ENCODE results near the gene MAP3K13. TPM values are rescaled to one million over a fixed set of nuclear protein-coding genes. Genes with fewer than 3 reads are reported as not detected.
"Not testable (repeated sequence)": the region's sequence is repeated elsewhere in the genome, so short reads cannot be mapped to it uniquely, and the experiment has no call there.

Gene MAP3K13
- total RNA-seq, 1 experiment from 2014 or later, result 24.4 TPM

- CTCF ChIA-PET, result no interaction called here
- Histone ChIP-seq H3K27me3 (ENCODE audit: low read length) (no peaks in the 10 kb centered on the region), H3K9me2 (replicated peaks; ENCODE audit: low read length) (no peaks in the 10 kb centered on the region), H2AFZ (ENCODE audit: low read length) (no peak overlapping the region), H3F3A (ENCODE audit: low read length, unreplicated experiment) (no peaks in the 10 kb centered on the region), H3K36me3 (ENCODE audit: low read depth, low read length) (no peaks in the 10 kb centered on the region), H3K27ac (ENCODE audit: low read length) (no peak overlapping the region), H3K4me3 (ENCODE audit: low read length) (no peak overlapping the region), H3K79me2 (ENCODE audit: low read length) (no peaks in the 10 kb centered on the region), H3K4me1 (ENCODE audit: insufficient read depth, low read length) (no peaks in the 10 kb centered on the region), H4K20me1 (ENCODE audit: low read length) (no peaks in the 10 kb centered on the region), H3K4me2 (ENCODE audit: low read length) (no peak overlapping the region), H3K9ac (ENCODE audit: low read length) (no peak overlapping the region), H3K9me3 (ENCODE audit: low read length) (no peaks in the 10 kb centered on the region)
- TF ChIP-seq EZH2 (IDR thresholded peaks at IDR 0.05; ENCODE audit: low read length, unreplicated experiment), result no peak
- no peak for TF ChIP-seq EZH2phosphoT487 (IDR thresholded peaks at IDR 0.05; ENCODE audit: borderline replicate concordance, low read length)
- TF ChIP-seq CTCF (conservative IDR thresholded peaks at IDR 0.05; ENCODE audit: low read depth, low read length), result no peak
- no TSS peak for BruUV-seq (replicated peaks)
- POLR2A ChIA-PET (ENCODE audit: unreplicated experiment), result no interaction called here
- no peak for DNase-seq
- no peak for ATAC-seq
- intact Hi-C loops (cut with micrococcal nuclease), result no loop called here
Observed at GRCh38 chr3:185416513-185416912, 53.6 kb downstream of the MAP3K13 start.

- H3K4me2 ChIP-seq (ENCODE audit: low read length); POLR2A ChIA-PET (ENCODE audit: unreplicated experiment); H4K20me1 ChIP-seq (ENCODE audit: low read length); BruUV-seq (replicated peaks); H3K9me3 ChIP-seq (ENCODE audit: low read length); H3K27me3 ChIP-seq (ENCODE audit: low read length); H3K4me3 ChIP-seq (ENCODE audit: low read length); intact Hi-C loops (cut with micrococcal nuclease); H3F3A ChIP-seq (ENCODE audit: low read length, unreplicated experiment); H2AFZ ChIP-seq (ENCODE audit: low read length); H3K4me1 ChIP-seq (ENCODE audit: insufficient read depth, low read length); H3K27ac ChIP-seq (ENCODE audit: low read length); ATAC-seq; H3K9me2 ChIP-seq (replicated peaks; ENCODE audit: low read length); H3K9ac ChIP-seq (ENCODE audit: low read length); DNase-seq; H3K79me2 ChIP-seq (ENCODE audit: low read length); CTCF ChIA-PET; H3K36me3 ChIP-seq (ENCODE audit: low read depth, low read length): not testable (repeated sequence)
Observed at GRCh38 chr3:185418561-185418977, 55.6 kb downstream of the MAP3K13 start.

GRCh38 chr3:185420762-185421161 lies 57.8 kb downstream of the MAP3K13 start:
- H3K4me3 ChIP-seq (ENCODE audit: low read length), result no peak overlapping the region
- H3K27ac ChIP-seq (ENCODE audit: low read length), result no peak overlapping the region
- H3K79me2 ChIP-seq (ENCODE audit: low read length), result no peaks in the 10 kb centered on the region
- H3K36me3 ChIP-seq (ENCODE audit: low read depth, low read length), result no peaks in the 10 kb centered on the region
- no peaks in the 10 kb centered on the region for H3K9me3 ChIP-seq (ENCODE audit: low read length)
- H3K4me2 ChIP-seq (ENCODE audit: low read length), result no peak overlapping the region
- ATAC-seq, result no peak
- no peaks in the 10 kb centered on the region for H3F3A ChIP-seq (ENCODE audit: low read length, unreplicated experiment)
- H4K20me1 ChIP-seq (ENCODE audit: low read length), result no peaks in the 10 kb centered on the region
- peak; percentile 34 for DNase-seq
- H2AFZ ChIP-seq (ENCODE audit: low read length), result no peak overlapping the region
- TF ChIP-seq EZH2 (IDR thresholded peaks at IDR 0.05; ENCODE audit: low read length, unreplicated experiment) (no peak), EZH2phosphoT487 (IDR thresholded peaks at IDR 0.05; ENCODE audit: borderline replicate concordance, low read length) (no peak)
- intact Hi-C loops (cut with micrococcal nuclease), result no loop called here
- H3K4me1 ChIP-seq (ENCODE audit: insufficient read depth, low read length), result no peaks in the 10 kb centered on the region
- H3K9me2 ChIP-seq (replicated peaks; ENCODE audit: low read length), result no peaks in the 10 kb centered on the region
- BruUV-seq (replicated peaks), result no TSS peak
- no peak overlapping the region for H3K9ac ChIP-seq (ENCODE audit: low read length)
- ChIA-PET CTCF (no interaction called here), POLR2A (ENCODE audit: unreplicated experiment) (no interaction called here)
- H3K27me3 ChIP-seq (ENCODE audit: low read length), result no peaks in the 10 kb centered on the region

GRCh38 chr3:185421577-185422232 lies 58.8 kb downstream of the MAP3K13 start:
- Histone ChIP-seq H3K4me3 (ENCODE audit: low read length) (no peak overlapping the region), H3K27ac (ENCODE audit: low read length) (no peak overlapping the region), H3K27me3 (ENCODE audit: low read length) (no peaks in the 10 kb centered on the region), H4K20me1 (ENCODE audit: low read length) (no peaks in the 10 kb centered on the region), H3K36me3 (ENCODE audit: low read depth, low read length) (no peaks in the 10 kb centered on the region), H3K9me3 (ENCODE audit: low read length) (no peaks in the 10 kb centered on the region), H3F3A (ENCODE audit: low read length, unreplicated experiment) (no peaks in the 10 kb centered on the region), H3K9ac (ENCODE audit: low read length) (no peak overlapping the region), H3K4me1 (ENCODE audit: insufficient read depth, low read length) (no peaks in the 10 kb centered on the region), H3K4me2 (ENCODE audit: low read length) (no peak overlapping the region), H3K79me2 (ENCODE audit: low read length) (no peaks in the 10 kb centered on the region), H3K9me2 (replicated peaks; ENCODE audit: low read length) (no peaks in the 10 kb centered on the region), H2AFZ (ENCODE audit: low read length) (no peak overlapping the region)
- DNase-seq (no peak), ATAC-seq (no peak)
- no TSS peak for BruUV-seq (replicated peaks)
- ChIA-PET POLR2A (ENCODE audit: unreplicated experiment) (no interaction called here), CTCF (no interaction called here)
- intact Hi-C loops (cut with micrococcal nuclease), result no loop called here
- TF ChIP-seq CTCF (conservative IDR thresholded peaks at IDR 0.05; ENCODE audit: low read depth, low read length) (no peak), EZH2 (IDR thresholded peaks at IDR 0.05; ENCODE audit: low read length, unreplicated experiment) (no peak), EZH2phosphoT487 (IDR thresholded peaks at IDR 0.05; ENCODE audit: borderline replicate concordance, low read length) (no peak)
